DMS79 treated with DMSO at 0.1 percent for 48 hours (cell line): ENCODE results near the gene RGL4.
"Not testable (repeated sequence)": the region's sequence is repeated elsewhere in the genome, so short reads cannot be mapped to it uniquely, and the experiment has no call there.

Source experiments
- DNase-seq: peaks from one replicate; lab custom pipeline; 2025; lab: John Stamatoyannopoulos, UW

The RGL4 gene

DNA sequence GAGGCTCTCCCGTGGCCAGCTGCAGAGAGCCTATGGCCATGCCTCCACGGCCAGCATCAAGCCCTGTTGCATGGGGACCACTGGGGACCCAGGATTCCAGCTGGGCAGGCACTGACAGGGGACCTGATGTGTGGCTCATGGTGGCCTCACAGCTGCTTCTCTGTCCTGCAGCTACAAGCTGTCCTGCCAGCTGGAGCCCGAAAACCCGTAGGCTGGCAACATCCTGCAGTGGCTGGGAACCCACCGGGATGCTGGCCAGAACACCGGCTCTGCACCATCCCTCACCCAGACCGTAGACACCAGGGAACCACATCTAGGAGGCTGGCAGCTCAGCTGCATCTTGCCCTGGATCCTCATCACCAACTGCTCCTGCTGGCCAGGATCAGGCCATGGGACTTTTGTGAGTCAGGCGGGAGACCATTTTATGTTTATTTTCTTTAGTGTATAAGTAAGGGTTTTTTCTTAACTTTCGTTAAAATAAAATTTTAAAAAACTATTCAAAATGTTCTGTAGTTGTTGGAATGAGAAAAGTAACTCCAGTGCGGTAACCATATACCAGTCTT is 7.9 kb downstream of the RGL4 start:
- DNase-seq, result no peak

DNA sequence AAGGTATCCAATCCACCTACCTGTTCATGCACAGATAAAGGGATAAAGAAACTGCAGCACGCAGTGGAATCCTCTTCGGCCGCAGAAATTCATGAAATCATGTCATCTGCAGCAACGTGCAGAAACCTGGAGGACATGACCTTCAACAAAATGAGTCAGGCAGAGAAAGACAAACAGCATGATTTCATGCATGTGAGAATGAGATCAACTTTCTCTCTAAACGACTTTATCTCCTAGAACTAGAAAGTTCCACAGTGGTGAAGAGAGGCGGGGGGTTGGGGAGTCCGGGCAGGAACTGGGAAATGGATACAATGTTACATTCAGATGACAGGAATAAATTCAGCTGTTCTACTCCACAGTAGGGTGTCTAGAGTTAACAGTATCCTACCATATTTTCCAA is 9.9 kb downstream of the RGL4 start:
- no peak for DNase-seq

DNA sequence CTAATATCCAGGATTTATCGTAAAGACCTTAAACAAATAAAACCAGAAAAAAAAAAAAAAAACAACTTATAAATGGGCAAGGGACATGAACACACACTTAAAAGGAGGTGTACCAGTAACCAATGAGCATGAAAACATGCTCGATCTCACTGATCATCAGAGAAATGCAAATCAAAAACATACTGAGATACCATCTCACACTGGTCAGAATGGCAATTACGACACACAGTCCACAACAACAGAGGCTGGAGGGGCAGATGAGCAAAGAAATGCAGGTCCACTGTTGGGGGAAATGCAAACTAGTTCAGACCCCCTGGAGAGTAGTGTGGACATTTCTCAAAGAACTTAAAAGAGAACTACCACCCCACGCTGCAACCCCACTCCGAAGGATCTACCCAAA is 13.2 kb downstream of the RGL4 start:
- no peak for DNase-seq

DNA sequence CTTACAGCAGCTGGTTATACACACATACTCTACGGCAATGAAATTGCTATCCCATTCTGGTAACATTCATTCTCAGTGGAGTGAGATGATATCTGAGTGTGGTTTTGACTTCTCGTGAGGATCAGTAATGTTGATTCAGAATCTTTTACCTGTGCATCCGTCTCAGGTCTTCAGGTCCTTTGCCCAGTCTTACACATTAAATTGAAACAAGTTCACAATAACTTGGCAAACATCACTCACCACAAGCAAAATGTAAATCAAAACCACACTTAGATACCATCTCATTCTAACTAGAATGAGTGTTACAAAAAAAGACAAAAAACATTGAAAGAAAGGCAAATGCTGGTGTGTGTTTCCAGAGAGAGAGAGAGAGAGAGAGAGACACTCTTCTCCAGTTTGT is 14.0 kb downstream of the RGL4 start:
- DNase-seq, result no peak

GRCh38 chr22:23705358-23705757 is 14.5 kb downstream of the RGL4 start:
- DNase-seq, result no peak

DNA sequence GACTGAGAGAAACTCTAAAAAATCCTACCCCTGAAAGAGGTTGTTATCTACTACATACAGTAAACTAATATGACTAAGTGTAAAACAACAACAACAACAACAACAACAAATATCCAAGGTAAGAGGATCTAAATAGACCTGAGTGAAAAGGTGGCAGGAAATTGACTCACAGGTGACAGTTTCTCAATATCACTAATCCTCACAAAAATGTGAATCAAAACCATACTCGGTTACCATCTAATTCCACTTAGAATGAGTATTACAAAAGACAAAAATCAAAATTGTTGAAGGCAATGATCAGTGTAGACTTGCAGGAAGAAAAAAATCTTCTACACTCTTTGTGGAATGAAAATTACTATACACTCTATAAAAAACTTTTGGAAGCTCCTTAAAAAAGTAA is 17.5 kb downstream of the RGL4 start:
- no peak for DNase-seq

- DNase-seq, result no peak
Observed at GRCh38 chr22:23709107-23709506, 18.3 kb downstream of the RGL4 start.

GRCh38 chr22:23712256-23712655 is 21.4 kb downstream of the RGL4 start:
- no peak for DNase-seq

GRCh38 chr22:23713696-23714595 is 23.1 kb downstream of the RGL4 start:
- no peak for DNase-seq

- DNase-seq, result no peak
Observed at GRCh38 chr22:23714596-23715578, 24.1 kb downstream of the RGL4 start.

GRCh38 chr22:23715806-23716375 is 25.1 kb downstream of the RGL4 start:
- DNase-seq, result no peak

DNA sequence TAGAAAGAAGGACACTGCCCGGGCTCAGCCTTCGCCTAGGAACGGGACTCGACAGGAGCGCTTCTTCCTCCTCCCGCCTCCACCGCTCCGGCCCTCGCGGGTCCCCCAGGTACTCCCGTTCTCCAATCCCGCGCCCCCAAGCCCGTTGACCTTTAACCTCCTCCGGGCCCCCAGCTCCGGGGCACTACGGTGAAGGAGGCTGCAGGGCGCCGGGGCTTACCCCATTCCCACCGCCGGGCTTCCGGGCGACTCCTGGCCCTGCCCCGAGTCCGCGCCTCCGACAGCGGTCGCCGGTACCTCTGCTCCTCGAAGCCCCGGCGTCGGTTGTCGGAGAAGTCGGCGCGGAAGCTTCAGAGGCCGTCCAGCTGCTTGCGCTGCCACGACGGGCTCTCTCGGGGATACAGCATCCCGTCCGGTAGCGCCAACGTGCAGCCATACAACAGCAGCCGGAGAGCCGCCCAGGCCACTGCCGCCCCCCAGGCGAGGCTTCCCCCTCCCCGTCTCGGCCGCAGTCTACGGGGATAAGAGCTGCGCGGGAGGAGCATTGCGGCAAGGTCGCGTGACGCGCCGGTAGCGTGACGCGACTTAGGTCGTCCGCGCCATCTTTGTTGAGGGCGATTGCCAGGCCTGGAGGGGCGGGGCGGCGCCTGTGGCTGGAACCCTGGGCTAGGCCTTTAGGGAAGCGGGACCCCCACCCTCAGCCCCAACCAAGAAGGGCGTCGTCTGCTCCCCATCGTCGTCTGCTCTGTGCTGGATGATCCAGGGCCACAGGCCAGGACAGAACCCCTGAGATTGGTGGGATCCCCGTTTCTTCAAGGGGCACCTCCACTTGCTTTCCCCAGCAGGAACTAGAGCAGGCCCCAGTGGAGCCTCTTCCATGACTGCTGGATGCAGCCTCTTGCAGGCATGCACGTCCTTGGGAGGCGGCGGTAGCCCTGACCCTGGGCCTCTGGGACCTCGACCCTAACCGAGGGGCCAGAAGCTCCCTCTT is 26.3 kb downstream of the RGL4 start:
- peak; percentile 27 for DNase-seq

GRCh38 chr22:23718371-23719165 is 27.8 kb downstream of the RGL4 start:
- DNase-seq, result no peak

- DNase-seq, result no peak
Observed at GRCh38 chr22:23720855-23721254, 30.0 kb downstream of the RGL4 start.

DNA sequence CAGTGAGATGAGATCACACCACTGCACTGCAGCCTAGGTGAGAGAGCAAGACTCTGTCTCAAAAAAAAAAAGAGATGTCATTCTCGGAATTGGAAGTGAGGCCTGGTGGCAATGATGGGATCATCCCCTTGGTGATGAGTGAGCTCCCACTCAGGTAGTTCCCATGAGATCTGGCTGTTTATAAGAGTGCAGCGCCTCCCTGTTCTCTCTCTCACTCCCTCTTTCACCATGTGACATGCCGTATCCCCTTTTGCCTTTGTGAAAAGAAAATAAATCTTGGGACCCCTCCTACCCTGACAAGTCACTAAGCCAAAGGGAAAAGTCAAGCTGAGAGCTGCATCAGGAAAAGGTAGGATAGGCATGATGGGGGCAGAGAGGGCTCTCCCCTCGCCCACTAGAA is 31.3 kb downstream of the RGL4 start:
- DNase-seq, result no peak

- no peak for DNase-seq
Observed at GRCh38 chr22:23722724-23723123, 31.9 kb downstream of the RGL4 start.

GRCh38 chr22:23728108-23728507 is 37.3 kb downstream of the RGL4 start:
- not testable (repeated sequence) for DNase-seq

GRCh38 chr22:23737696-23738095 is 46.9 kb downstream of the RGL4 start:
- DNase-seq, result no peak

- DNase-seq, result no peak
Observed at GRCh38 chr22:23742505-23743264, 51.9 kb downstream of the RGL4 start.
